OCI-LY3 (cell line): ENCODE data around the gene AOAH.

Source experiments
- H2AFZ ChIP-seq: fragments of 200-600, 300-600 bp; shearing (Covaris generic); 2 replicates; pipeline ENCODE4 v1.6.0; 2014; ENCODE audit warnings: antibody characterized with exemption, low read depth, low read length
- H3K27ac ChIP-seq: fragments of 200-600, 300-600 bp; sonication (generic); 2 replicates; pipeline ENCODE4 v1.5.1; 2014; ENCODE audit warnings: mild to moderate bottlenecking, low read length, moderate library complexity, mixed read lengths
- H3K27me3 ChIP-seq: fragments of 200-600, 300-600 bp; sonication (generic); 2 replicates; pipeline ENCODE4 v1.6.1; 2014; ENCODE audit warnings: low read depth, low read length, mixed read lengths
- H3K36me3 ChIP-seq: fragments of 200-600, 300-600 bp; sonication (generic); replicated peaks from 2 replicates; pipeline ENCODE3; 2014; ENCODE audit warnings: low read depth, low read length, mixed read lengths
- H3K4me1 ChIP-seq: fragments of 300-600, 200-600 bp; sonication (generic); 2 replicates; pipeline ENCODE4 v1.6.1; 2014; ENCODE audit warnings: low read length, mixed read lengths
- H3K4me2 ChIP-seq: fragments of 200-600, 300-600 bp; sonication (generic); 2 replicates; pipeline ENCODE4 v1.6.1; 2014; ENCODE audit warnings: low read length, mixed read lengths
- H3K4me3 ChIP-seq: fragments of 300-600, 200-600 bp; sonication (generic); 2 replicates; pipeline ENCODE4 v1.5.1; 2014; ENCODE audit warnings: antibody characterized with exemption, mild to moderate bottlenecking, low read length, moderate library complexity
- H3K79me2 ChIP-seq: fragments of 300-600, 200-600 bp; shearing (Covaris generic); 2 replicates; pipeline ENCODE4 v1.6.1; 2014; ENCODE audit warnings: mild to moderate bottlenecking, low read length, mixed read lengths
- H3K9ac ChIP-seq: fragments of 300-600, 200-600 bp; shearing (Covaris generic); 2 replicates; pipeline ENCODE4 v1.6.0; 2014; ENCODE audit warnings: mild to moderate bottlenecking, low read length, moderate library complexity
- H3K9me3 ChIP-seq: fragments of 200-600, 300-600 bp; shearing (Covaris generic); 2 replicates; pipeline ENCODE4 v1.6.1; 2014; ENCODE audit warnings: low read length, mixed read lengths; ENCODE audit not compliant: insufficient read depth
- H4K20me1 ChIP-seq: fragments of 200-600, 300-600 bp; sonication (generic); 2 replicates; pipeline ENCODE4 v1.6.1; 2016; ENCODE audit warnings: low read length, mixed read lengths; ENCODE audit not compliant: insufficient read depth
- EZH2phosphoT487 ChIP-seq: fragments of 200-600 bp; shearing (Covaris generic); IDR thresholded peaks from 2 replicates; pipeline ENCODE4 v1.6.1; 2018; ENCODE audit warnings: antibody characterized with exemption, mixed run types, low read depth
- TF ChIP-seq, protein P1 (sequence below): fragments of 200-600, 300-600 bp; sonication (generic); IDR thresholded peaks from 2 replicates; pipeline ENCODE4 v1.5.1; 2014; ENCODE audit warnings: antibody characterized with exemption, low read length, low read depth

Gene AOAH

DNA sequence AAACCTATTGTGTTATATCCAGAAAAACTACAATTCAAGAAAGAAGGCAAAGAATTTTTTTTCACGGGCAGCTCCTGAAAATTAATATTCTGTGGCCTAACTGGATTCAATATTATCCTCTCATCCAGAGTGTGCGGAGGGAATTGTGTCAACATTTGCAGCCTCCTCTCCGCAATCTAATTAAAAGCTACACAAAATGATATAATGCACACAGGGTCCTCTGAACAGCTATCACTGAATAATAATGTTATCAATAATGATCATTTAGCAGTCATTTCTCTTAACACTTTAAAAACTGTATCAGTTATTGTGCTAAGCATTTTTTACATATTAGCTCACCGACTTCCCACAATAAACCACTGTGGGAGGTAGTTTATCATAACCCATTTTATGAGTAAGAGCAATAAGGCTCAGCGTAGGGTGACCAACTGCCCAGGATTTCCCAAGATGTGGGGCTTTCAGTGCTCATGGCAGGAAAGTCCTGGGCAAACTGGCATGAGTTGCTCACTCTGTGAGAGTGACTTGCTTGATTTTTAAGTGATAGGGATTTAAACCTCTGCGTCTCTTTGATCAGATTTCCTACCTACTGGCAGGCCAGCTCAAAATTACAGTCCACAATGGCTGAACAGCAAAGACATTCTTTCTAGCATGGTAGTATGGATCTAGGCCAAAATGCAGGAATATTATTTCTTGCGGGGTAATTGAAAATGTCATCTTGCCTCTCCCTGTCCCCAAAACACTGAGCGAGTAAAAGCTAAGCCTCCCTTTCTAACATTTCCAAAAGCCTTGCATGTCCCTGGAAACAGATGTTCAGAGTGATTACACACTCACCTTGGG lies 65.7 kb downstream of the AOAH start:
- no peak overlapping the region for H3K4me3 ChIP-seq
- no peaks in the 10 kb centered on the region for H3K4me1 ChIP-seq
- H4K20me1 ChIP-seq = no peaks in the 10 kb centered on the region
- no peaks in the 10 kb centered on the region for H3K9me3 ChIP-seq
- H3K79me2 ChIP-seq = no peaks in the 10 kb centered on the region
- no peak overlapping the region for H2AFZ ChIP-seq
- TF ChIP-seq, protein P1, sequence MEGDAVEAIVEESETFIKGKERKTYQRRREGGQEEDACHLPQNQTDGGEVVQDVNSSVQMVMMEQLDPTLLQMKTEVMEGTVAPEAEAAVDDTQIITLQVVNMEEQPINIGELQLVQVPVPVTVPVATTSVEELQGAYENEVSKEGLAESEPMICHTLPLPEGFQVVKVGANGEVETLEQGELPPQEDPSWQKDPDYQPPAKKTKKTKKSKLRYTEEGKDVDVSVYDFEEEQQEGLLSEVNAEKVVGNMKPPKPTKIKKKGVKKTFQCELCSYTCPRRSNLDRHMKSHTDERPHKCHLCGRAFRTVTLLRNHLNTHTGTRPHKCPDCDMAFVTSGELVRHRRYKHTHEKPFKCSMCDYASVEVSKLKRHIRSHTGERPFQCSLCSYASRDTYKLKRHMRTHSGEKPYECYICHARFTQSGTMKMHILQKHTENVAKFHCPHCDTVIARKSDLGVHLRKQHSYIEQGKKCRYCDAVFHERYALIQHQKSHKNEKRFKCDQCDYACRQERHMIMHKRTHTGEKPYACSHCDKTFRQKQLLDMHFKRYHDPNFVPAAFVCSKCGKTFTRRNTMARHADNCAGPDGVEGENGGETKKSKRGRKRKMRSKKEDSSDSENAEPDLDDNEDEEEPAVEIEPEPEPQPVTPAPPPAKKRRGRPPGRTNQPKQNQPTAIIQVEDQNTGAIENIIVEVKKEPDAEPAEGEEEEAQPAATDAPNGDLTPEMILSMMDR = no peak
- no peak for TF ChIP-seq EZH2phosphoT487
- H3K4me2 ChIP-seq = no peak overlapping the region
- 0 out of 2 replicates have a peak, but pooled peaks cover 2% of the 10 kb centered on the region for H3K27me3 ChIP-seq
- no peak overlapping the region for H3K27ac ChIP-seq
- H3K36me3 ChIP-seq = no peaks in the 10 kb centered on the region
- no peak overlapping the region for H3K9ac ChIP-seq

DNA sequence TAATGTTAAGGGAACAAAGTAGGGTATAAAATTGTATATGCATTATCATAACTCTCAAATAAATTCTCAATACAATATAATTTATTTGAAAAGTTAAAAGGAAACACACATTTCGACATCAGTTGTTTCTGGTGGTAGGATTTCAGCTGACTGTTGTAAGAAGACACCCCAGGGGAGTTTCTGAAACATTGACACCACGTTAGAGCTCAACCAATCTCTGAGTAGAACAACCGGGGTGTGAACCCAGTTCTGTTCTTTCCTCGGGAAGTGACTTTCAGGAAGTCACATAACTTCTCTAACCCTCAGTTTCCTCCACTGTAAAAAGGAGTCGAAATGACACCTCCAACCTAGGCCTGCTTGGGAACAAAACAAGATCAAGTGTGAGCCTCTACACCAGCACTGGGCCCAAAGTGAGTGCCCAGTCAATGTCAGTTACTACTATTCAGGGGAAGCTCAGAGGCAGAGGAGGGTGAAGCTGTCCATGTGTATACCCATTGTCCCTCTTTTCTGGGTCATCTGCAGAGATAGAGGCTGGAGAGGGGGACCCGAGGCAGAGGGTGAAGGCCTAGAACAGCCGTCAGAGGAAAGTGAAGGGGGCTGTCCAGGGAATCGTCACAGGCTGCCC lies 67.1 kb downstream of the AOAH start:
- Histone ChIP-seq H3K9ac (no peak overlapping the region), H3K27ac (no peak overlapping the region), H3K4me3 (no peak overlapping the region), H3K36me3 (no peaks in the 10 kb centered on the region), H3K4me1 (no peaks in the 10 kb centered on the region), H3K27me3 (no peaks in the 10 kb centered on the region), H2AFZ (no peak overlapping the region), H3K9me3 (no peaks in the 10 kb centered on the region), H4K20me1 (no peaks in the 10 kb centered on the region), H3K79me2 (no peaks in the 10 kb centered on the region), H3K4me2 (no peak overlapping the region)
- TF ChIP-seq, protein P1 = no peak
- TF ChIP-seq EZH2phosphoT487 = no peak

GRCh38 chr7:36654436-36654835 lies 69.9 kb downstream of the AOAH start:
- H3K9me3 ChIP-seq = no peaks in the 10 kb centered on the region
- no peaks in the 10 kb centered on the region for H3K36me3 ChIP-seq
- no peaks in the 10 kb centered on the region for H4K20me1 ChIP-seq
- H3K27me3 ChIP-seq = no peaks in the 10 kb centered on the region
- H3K4me3 ChIP-seq = no peak overlapping the region
- H3K9ac ChIP-seq = no peak overlapping the region
- H3K4me2 ChIP-seq = no peak overlapping the region
- H3K27ac ChIP-seq = no peak overlapping the region
- H3K4me1 ChIP-seq = no peaks in the 10 kb centered on the region
- no peak overlapping the region for H2AFZ ChIP-seq
- no peaks in the 10 kb centered on the region for H3K79me2 ChIP-seq
- TF ChIP-seq EZH2phosphoT487 = no peak
- TF ChIP-seq, protein P1 = no peak

- H3K9ac ChIP-seq = no peak overlapping the region
- H3K4me2 ChIP-seq = no peak overlapping the region
- no peaks in the 10 kb centered on the region for H3K79me2 ChIP-seq
- no peaks in the 10 kb centered on the region for H4K20me1 ChIP-seq
- no peak overlapping the region for H3K27ac ChIP-seq
- no peaks in the 10 kb centered on the region for H3K4me1 ChIP-seq
- H3K27me3 ChIP-seq = no peaks in the 10 kb centered on the region
- H3K9me3 ChIP-seq = no peaks in the 10 kb centered on the region
- H3K36me3 ChIP-seq = no peaks in the 10 kb centered on the region
- H2AFZ ChIP-seq = no peak overlapping the region
- TF ChIP-seq, protein P1 = no peak
- TF ChIP-seq EZH2phosphoT487 = no peak
- no peak overlapping the region for H3K4me3 ChIP-seq
Observed at GRCh38 chr7:36653663-36654355, 70.5 kb downstream of the AOAH start.
